ENCODE results near the gene CLMN. TPM values are rescaled to one million over a fixed set of nuclear protein-coding genes. Genes with fewer than 3 reads are reported as not detected.
A peak's percentile ranks its signal among the peaks of the same experiment; 100 is the strongest.

The CLMN gene
- total and polyA plus RNA-seq, 8 donors = 17.4 to 78.1 (median 59.8) TPM

DNA sequence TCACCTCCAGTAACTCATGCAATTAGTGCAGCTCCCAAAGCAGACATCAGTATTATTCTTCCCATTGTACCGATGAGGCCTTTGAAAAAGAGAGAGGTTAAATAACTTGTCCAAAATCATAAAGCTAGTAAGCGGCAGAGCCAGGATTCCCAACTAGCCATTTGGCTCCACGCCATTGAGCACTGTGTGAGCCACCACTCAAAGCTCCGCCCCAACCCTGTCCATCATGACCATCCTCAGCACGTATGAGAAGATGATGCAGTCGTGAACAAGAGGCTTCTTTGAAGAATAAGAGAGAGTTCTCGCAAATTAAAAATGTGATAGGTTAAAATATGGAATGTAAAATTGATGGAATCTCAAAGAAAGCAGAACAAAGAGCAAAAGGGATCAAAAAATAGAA is 14.6 kb downstream of the CLMN start:
- no peaks in the 10 kb centered on the region for H3K27me3 ChIP-seq
- ATAC-seq (no peak), DNase-seq (no peak), FAIRE-seq (no peak)
- 84 to 88% methylated on average over 7 of the region's 7 CpGs for whole genome bisulfite sequencing, 2 donors
- intact Hi-C loops (cut with DNase I) = no loop called here
- H3K27ac ChIP-seq = no peak overlapping the region
- no peak overlapping the region for H3K4me3 ChIP-seq
- H3K9me3 ChIP-seq = no peaks in the 10 kb centered on the region
- no peak for TF ChIP-seq CTCF (IDR thresholded peaks at IDR 0.05)
- no peaks in the 10 kb centered on the region for H3K36me3 ChIP-seq
- peaks cover 29 to 59% (median 45%) of the 10 kb centered on the region in 3 donors for H3K4me1 ChIP-seq

DNA sequence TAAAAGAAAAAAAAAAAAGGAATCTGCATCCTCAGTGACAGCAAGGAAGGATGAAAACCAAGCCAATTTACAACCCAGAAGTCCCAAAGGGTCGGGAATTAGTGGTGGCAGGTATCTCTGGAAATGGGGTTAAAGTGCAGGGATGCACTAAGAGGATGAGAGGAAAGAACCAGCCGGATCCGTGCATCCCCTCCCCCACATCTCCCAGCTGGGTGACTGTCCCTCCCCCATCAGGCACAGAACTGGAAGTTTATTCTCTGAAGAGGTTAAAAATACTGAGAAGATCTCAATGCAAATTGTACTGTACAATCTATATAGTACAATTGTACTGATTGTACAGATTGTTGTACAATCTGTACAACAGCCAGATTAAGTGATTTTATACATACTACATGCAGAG is 15.4 kb downstream of the CLMN start:
- FAIRE-seq = no peak
- 74 to 79% methylated on average over 3 of the region's 3 CpGs for WGBS, 2 donors
- no peak for ATAC-seq
- no peak for DNase-seq
- H3K4me1 ChIP-seq = peaks cover 32 to 56% (median 47%) of the 10 kb centered on the region in 3 donors
- intact Hi-C loops (cut with DNase I) = no loop called here
- H3K27me3 ChIP-seq = no peaks in the 10 kb centered on the region
- no peak overlapping the region for H3K4me3 ChIP-seq
- no peaks in the 10 kb centered on the region for H3K9me3 ChIP-seq
- H3K27ac ChIP-seq = no peak overlapping the region
- TF ChIP-seq CTCF (IDR thresholded peaks at IDR 0.05) = no peak
- no peaks in the 10 kb centered on the region for H3K36me3 ChIP-seq

GRCh38 chr14:95303552-95303951 is 16.2 kb downstream of the CLMN start:
- TF ChIP-seq CTCF (IDR thresholded peaks at IDR 0.05) = no peak
- DNase-seq (peak in 1 of 6 donors; percentile 28), ATAC-seq (no peak), FAIRE-seq (no peak)
- no peaks in the 10 kb centered on the region for H3K36me3 ChIP-seq
- H3K4me3 ChIP-seq = no peak overlapping the region
- H3K27me3 ChIP-seq = no peaks in the 10 kb centered on the region
- H3K9me3 ChIP-seq = no peaks in the 10 kb centered on the region
- H3K4me1 ChIP-seq = peaks cover 32 to 56% (median 47%) of the 10 kb centered on the region in 3 donors
- no peak overlapping the region for H3K27ac ChIP-seq
- WGBS, 2 donors = 86 to 89% methylated on average over 4 of the region's 4 CpGs
- intact Hi-C loops (cut with DNase I) = no loop called here

GRCh38 chr14:95302667-95303506 is 16.8 kb downstream of the CLMN start:
- 64 to 67% methylated on average over 10 of the region's 10 CpGs for WGBS, 2 donors
- no peak for TF ChIP-seq CTCF (IDR thresholded peaks at IDR 0.05)
- no peak overlapping the region for H3K4me3 ChIP-seq
- H3K27ac ChIP-seq = peak overlapping the region in 2 of 4 donors; percentile 18 to 34
- H3K36me3 ChIP-seq = no peaks in the 10 kb centered on the region
- no peak for FAIRE-seq
- H3K4me1 ChIP-seq = peaks cover 27 to 50% (median 43%) of the 10 kb centered on the region in 3 donors
- H3K27me3 ChIP-seq = no peaks in the 10 kb centered on the region
- intact Hi-C loops (cut with DNase I) = no loop called here
- peak in 3 of 4 donors; percentile 31 to 54 (median 53) for ATAC-seq
- DNase-seq = no peak
- no peaks in the 10 kb centered on the region for H3K9me3 ChIP-seq
